Astrocyte of the hippocampus (primary cell): Measurements from ENCODE around the gene COBL.

Experiments used
- DNase-seq: peaks from one replicate; pipeline ENCODE4 v3.0.0; 2011; ENCODE audit warnings: low read depth, low spot score

The COBL gene

GRCh38 chr7:51189777-51190176, 126.8 kb downstream of the COBL start:
- DNase-seq = no peak

GRCh38 chr7:51188987-51189386, 127.6 kb downstream of the COBL start:
- DNase-seq = no peak

- peak; percentile 17 for DNase-seq
These were observed 128.7 kb downstream of the COBL start for GRCh38 chr7:51187941-51188340.

GRCh38 chr7:51186531-51186930, 130.1 kb downstream of the COBL start:
- DNase-seq = peak; percentile 32

GRCh38 chr7:51182636-51183166, 133.9 kb downstream of the COBL start:
- no peak for DNase-seq

- no peak for DNase-seq
These were observed 136.5 kb downstream of the COBL start for GRCh38 chr7:51180092-51180491.

GRCh38 chr7:51175992-51176388, 140.6 kb downstream of the COBL start:
- DNase-seq = no peak

GRCh38 chr7:51175316-51175991, 141.2 kb downstream of the COBL start:
- no peak for DNase-seq

- DNase-seq = no peak
These were observed 151.3 kb downstream of the COBL start for GRCh38 chr7:51165337-51165736.

GRCh38 chr7:51162724-51163329, 153.8 kb downstream of the COBL start:
- DNase-seq = peak; percentile 90

GRCh38 chr7:51161937-51162336, 154.7 kb downstream of the COBL start:
- no peak for DNase-seq

- peak; percentile 88 for DNase-seq
These were observed 155.5 kb downstream of the COBL start for GRCh38 chr7:51160990-51161615.

- peak; percentile 9 for DNase-seq
These were observed 156.2 kb downstream of the COBL start for GRCh38 chr7:51160411-51160810.

- no peak for DNase-seq
These were observed 157.7 kb downstream of the COBL start for GRCh38 chr7:51158742-51159445.

- no peak for DNase-seq
These were observed 158.4 kb downstream of the COBL start for GRCh38 chr7:51158211-51158610.

GRCh38 chr7:51154201-51154600, 162.4 kb downstream of the COBL start:
- no peak for DNase-seq

- no peak for DNase-seq
These were observed 163.9 kb downstream of the COBL start for GRCh38 chr7:51152706-51153200.

- no peak for DNase-seq
These were observed 165.2 kb downstream of the COBL start for GRCh38 chr7:51151455-51151854.

- no peak for DNase-seq
These were observed 166.4 kb downstream of the COBL start for GRCh38 chr7:51150193-51150592.

GRCh38 chr7:51148216-51148615, 168.4 kb downstream of the COBL start:
- no peak for DNase-seq

GRCh38 chr7:51146816-51147586, 169.6 kb downstream of the COBL start:
- DNase-seq = no peak
